8988T (cell line): ENCODE results near the gene SGPL1.
"Not testable (repeated sequence)": the region's sequence is repeated elsewhere in the genome, so short reads cannot be mapped to it uniquely, and the experiment has no call there.

ENCODE experiments used
- DNase-seq: peaks from one replicate; pipeline ENCODE4 v3.0.0; 2011

SGPL1 gene

DNA sequence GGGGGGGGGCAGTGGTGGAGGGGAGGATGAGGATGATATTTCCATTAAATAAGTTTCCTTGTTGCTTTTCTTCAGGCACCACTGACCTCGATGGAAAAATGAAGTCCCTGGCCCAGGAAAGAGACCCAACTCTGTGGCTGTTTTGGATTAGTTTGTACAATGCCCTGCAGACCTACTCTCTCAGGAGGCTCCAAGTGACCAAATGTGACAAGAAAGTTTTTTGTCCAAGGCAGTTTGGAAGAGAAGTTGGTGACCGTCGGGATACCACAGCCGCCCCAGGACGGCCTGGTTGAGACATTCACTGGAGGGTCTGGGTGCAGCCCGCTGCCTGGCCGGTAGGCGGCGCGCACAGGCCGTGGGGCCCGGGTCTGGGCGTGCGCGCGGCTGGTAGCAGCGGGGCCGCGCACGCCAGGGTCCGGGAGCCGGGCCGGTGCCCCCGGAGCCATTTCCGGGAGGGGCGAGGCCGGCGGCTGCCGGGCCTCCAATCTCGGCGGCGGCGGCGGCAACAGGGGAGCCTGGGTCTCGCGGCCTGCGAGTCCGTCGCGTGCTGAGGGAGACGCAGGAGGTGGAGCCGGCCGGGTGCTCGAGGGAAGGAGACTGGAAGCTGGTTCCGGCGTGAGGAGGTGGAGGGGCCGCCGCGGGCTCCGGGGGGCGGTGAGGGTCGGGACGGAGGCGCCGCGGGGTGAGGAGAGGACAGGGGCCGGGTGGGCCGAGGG lies at the start of gene SGPL1:
TSS of gene SGPL1 (plus strand) at position 445 of the 716 bp plus-strand sequence. CDS start 906 bp downstream, outside the sequence.
- peak; percentile 94 for DNase-seq

DNA sequence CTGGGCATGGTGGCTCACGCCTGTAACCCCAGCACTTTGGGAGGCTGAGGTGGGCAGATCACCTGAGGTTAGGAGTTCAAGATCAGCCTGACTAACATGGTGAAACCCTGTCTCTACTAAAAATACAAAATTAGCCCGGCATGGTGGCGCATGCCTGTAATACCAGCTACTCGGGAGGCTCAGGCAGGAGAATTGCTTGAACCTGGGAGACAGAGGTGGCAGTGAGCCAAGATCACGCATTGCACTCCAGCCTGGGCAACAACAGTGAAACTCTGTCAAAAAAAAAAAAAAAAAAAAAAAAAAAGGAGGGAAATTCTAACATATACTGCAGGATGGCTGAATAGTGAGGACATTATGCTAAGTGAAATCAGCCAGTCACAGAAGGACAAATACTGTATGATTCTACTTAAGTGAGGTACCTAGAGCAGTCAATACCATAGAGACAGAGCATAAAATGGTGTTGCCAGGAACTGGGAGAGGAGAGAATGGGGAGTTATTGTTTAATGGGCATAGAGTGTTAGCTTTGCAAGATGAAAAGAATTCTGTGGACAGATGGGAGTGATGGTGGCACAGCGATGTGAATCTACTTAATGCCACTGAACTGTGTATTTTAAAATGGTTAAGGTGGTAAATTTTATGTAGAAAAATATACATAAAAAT lies 47.6 kb upstream of the SGPL1 start:
- DNase-seq: not testable (repeated sequence)

GRCh38 chr10:70769121-70769520 lies 46.6 kb upstream of the SGPL1 start:
- no peak for DNase-seq

DNA sequence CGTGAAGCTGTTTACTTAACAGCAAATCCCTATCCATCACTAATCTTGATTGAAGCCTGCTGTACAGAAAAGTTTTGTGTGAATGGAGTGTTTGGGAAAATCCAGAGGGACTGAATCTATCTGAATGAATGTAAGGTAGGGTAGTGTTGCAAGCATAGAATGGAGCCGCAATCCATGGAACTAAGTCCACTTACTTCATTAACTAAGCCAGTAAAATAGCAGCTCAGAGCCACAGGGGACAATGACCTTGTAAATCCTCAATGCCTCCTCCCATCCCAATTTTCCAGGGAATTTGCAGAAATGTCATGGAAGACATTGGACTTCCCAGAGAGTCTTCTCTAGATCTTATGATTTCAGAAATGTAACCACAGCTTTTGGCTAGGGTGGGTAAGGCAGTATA lies 45.7 kb upstream of the SGPL1 start:
- DNase-seq: no peak

DNA sequence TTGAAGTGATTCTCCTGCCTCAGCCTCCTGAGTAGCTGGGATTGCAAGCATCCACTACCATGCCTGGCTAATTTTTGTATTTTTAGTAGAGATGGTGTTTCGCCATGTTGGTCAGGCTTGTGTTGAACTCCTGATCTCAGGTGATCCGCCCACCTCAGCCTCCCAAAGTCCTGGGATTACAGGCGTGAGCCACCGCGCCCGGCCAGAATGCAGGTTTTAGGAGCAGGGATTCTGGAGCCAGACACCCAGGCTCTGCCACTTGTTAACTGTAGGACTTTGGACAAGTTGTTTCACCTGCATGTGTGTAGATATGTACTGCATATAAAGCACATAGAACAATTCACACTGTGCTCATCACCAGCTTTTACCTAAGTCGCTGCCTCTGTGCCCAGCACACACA lies 45.2 kb upstream of the SGPL1 start:
- DNase-seq: not testable (repeated sequence)

GRCh38 chr10:70771311-70772194 lies 44.2 kb upstream of the SGPL1 start:
- no peak for DNase-seq

GRCh38 chr10:70772627-70773026 lies 43.1 kb upstream of the SGPL1 start:
- DNase-seq: no peak

DNA sequence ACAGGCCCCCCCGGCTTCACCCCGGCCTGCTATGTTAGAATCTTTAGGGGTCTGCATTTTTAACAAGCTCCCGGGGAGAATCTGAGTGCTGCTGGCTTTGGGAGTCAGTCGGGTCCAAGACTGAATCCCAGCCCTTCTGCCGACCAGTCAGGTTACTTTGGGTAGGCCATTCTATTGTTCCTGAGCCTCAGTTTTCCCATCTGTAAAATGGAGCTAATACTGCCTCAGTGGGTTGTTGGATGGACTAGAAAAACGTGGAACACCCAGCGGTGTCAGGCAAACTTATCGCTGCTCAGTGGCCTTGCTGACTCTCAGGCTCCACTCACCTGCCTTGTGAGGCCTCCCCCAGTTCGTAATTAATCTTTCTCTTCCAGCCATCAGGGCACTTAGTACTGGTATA lies 42.3 kb upstream of the SGPL1 start:
- DNase-seq: no peak

GRCh38 chr10:70773965-70774809 lies 41.6 kb upstream of the SGPL1 start:
- DNase-seq: no peak

GRCh38 chr10:70774810-70775678 lies 40.7 kb upstream of the SGPL1 start:
- DNase-seq: no peak

DNA sequence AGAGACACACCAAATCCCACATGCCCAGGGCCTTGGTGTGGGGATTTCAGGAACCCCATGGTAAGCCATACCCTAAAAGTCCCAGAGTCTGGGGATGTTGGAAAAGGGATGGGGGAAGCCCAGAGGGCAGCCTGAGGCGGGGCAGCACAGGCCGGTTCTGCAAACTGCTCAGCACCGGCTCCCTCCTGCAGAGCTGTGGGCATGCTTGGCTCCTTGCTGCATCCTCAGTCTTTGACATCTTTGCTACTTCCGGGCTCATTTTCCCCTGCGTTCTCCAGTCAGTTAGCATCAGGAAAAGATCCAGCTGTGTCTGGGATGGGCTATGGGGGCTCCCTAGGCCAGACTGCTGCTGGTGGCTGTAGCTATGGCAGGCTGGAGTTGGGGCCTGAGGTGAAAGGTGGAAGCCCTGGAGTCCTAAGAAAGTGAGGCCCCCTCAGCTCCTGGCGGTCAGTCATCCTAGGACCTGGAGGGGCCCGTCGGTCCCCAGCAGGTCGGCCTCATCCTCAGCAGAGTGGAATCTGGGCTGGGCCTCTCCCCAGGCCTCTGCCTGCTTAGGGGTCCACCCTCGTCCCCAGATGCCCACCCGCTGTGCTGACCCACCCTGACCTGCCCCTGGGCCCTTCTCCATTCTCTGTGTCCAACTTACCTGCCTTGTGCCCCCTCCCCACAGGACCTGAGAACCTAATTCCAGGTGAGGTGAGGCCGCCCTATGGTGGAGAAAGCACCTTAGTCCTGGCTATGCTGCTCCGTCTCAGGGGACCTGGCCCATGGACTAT lies 39.9 kb upstream of the SGPL1 start:
- DNase-seq: no peak

GRCh38 chr10:70776455-70777005 lies 39.2 kb upstream of the SGPL1 start:
- DNase-seq: no peak

- DNase-seq: no peak
Observed at GRCh38 chr10:70777063-70777875, 38.5 kb upstream of the SGPL1 start.

DNA sequence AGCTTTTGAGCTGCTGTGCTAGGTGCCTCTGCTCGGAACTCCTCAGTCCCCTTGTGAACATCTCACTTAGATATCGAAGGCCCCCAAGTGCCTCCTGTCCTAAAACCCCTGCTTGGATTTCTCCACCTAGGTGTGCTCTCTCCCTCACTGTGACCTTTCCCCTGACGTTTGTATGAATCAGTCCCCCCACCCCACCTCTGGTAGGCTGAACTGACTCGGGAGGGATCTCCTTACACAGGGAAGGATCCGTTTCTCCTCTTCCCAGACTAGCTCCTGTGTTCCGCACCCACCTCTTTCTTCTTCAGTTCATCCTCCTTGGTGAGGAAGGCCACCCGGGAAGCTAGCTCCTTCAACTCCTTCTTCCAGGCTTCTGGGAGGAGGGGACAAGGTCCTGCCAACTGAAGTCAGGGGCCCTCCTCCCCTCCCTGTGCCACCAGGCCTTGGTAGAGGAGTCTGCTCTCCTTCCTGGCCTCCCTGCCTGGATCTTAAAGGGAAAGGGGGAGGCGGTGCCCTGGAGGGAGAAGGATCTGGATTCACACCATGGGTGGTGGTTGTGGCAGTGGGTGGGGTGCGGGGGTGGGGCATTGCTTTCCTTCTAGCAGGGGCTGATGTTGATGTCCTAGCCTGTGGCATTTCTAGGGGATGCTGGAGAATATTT lies 37.4 kb upstream of the SGPL1 start:
- no peak for DNase-seq

- DNase-seq: no peak
Observed at GRCh38 chr10:70779088-70779487, 36.7 kb upstream of the SGPL1 start.

GRCh38 chr10:70779511-70780369 lies 36.0 kb upstream of the SGPL1 start:
- no peak for DNase-seq

DNA sequence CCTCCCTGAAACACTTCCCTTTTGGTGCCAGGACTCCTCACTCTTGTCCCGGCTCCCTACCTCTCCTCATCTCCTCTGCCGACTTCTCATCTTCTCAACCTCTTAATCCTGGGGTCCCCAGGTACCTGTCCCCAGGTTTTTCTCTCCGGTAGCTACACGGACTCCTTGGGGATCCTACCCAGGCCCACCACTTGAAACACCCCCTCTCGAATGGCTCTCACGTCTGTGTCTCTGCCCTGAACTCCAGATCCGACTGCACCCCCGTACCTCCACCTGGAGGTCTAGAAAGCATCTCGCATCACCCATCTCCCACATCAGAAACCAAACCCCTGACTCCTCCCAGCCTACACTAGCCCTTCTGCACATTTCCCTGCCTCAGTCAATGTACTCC lies 35.4 kb upstream of the SGPL1 start:
- no peak for DNase-seq

DNA sequence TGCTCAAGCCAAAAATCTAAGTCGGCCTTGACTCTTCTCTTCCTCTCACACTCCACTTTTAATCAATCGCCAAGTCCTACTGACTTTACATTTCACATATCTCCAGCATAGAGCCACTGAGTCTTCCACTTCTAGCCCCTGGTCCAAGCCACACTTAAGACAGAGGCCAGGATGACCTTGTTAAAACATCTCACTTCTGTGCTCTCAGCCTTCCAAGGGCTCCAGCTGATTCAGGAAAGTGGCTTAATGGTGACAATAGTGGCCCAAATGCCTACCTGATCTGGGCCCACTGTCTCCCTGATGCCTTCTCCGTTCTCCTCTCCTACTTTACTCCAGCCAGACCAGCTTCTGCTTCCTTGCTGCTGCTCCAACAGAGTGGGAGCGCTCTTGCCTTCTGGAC lies 35.0 kb upstream of the SGPL1 start:
- no peak for DNase-seq
